Activated CD4-positive, alpha-beta T cell treated with anti-CD3 and anti-CD28 coated beads for 48 hours (primary cell): Measurements from ENCODE around the gene TEC.
A peak's percentile ranks its signal among the peaks of the same experiment; 100 is the strongest.
"Not testable (repeated sequence)": the region's sequence is repeated elsewhere in the genome, so short reads cannot be mapped to it uniquely, and the experiment has no call there.

ENCODE experiments used
- DNase-seq: peaks from one replicate; pipeline ENCODE4 v3.0.0-alpha.2; 2020

Gene TEC

GRCh38 chr4:48268956-48269860, at the start of gene TEC:
TEC (minus strand) TSS chr4:48269838; CDS start chr4:48228614, 41,224 bp downstream.
- DNase-seq: peak; percentile 62

- DNase-seq: peak; percentile 33
Observed at GRCh38 chr4:48315728-48316630, 46.3 kb upstream of the TEC start.

- not testable (repeated sequence) for DNase-seq
Observed at GRCh38 chr4:48314746-48315145, 45.1 kb upstream of the TEC start.

GRCh38 chr4:48311896-48312295, 42.3 kb upstream of the TEC start:
- DNase-seq: no peak

- DNase-seq: no peak
Observed at GRCh38 chr4:48308901-48309300, 39.3 kb upstream of the TEC start.

- no peak for DNase-seq
Observed at GRCh38 chr4:48307528-48307927, 37.9 kb upstream of the TEC start.

- no peak for DNase-seq
Observed at GRCh38 chr4:48305508-48305907, 35.9 kb upstream of the TEC start.

- DNase-seq: no peak
Observed at GRCh38 chr4:48300004-48300403, 30.4 kb upstream of the TEC start.

- DNase-seq: no peak
Observed at GRCh38 chr4:48299560-48299959, 29.9 kb upstream of the TEC start.

- DNase-seq: no peak
Observed at GRCh38 chr4:48297256-48297846, 27.7 kb upstream of the TEC start.

- DNase-seq: peak; percentile 24
Observed at GRCh38 chr4:48296365-48296764, 26.7 kb upstream of the TEC start.

- DNase-seq: no peak
Observed at GRCh38 chr4:48295116-48295515, 25.5 kb upstream of the TEC start.

GRCh38 chr4:48292218-48292790, 22.7 kb upstream of the TEC start:
- not testable (repeated sequence) for DNase-seq

- DNase-seq: no peak
Observed at GRCh38 chr4:48290146-48290772, 20.6 kb upstream of the TEC start.

GRCh38 chr4:48286060-48286459, 16.4 kb upstream of the TEC start:
- DNase-seq: not testable (repeated sequence)

- DNase-seq: not testable (repeated sequence)
Observed at GRCh38 chr4:48285640-48286039, 16.0 kb upstream of the TEC start.

GRCh38 chr4:48275686-48276085, 6.0 kb upstream of the TEC start:
- DNase-seq: no peak

- DNase-seq: no peak
Observed at GRCh38 chr4:48275247-48275646, 5.6 kb upstream of the TEC start.

- DNase-seq: peak; percentile 9
Observed at GRCh38 chr4:48271626-48272025, 2.0 kb upstream of the TEC start.

GRCh38 chr4:48270951-48271473, 1.4 kb upstream of the TEC start:
- no peak for DNase-seq

GRCh38 chr4:48270523-48270897, 872 bp upstream of the TEC start:
- DNase-seq: no peak

GRCh38 chr4:48269861-48270522, 354 bp upstream of the TEC start:
- peak; percentile 96 for DNase-seq
